Astrocyte (in vitro differentiated cells and primary cell): ENCODE results near the gene ZNF385D.

Experiments used
- CTCF ChIP-seq: IDR thresholded peaks from 2 replicates; pipeline ENCODE4 v1.5.1; 2011; ENCODE audit warnings: low read depth, mild to moderate bottlenecking, inconsistent platforms, low read length, moderate library complexity; ENCODE audit not compliant: insufficient read depth
- EZH2 ChIP-seq: IDR thresholded peaks from 2 replicates; pipeline ENCODE4 v1.6.1; 2012; ENCODE audit warnings: mild to moderate bottlenecking, low read length, inconsistent platforms; ENCODE audit not compliant: insufficient read depth

GRCh38 chr3:21752749-21753347 lies 1.8 kb upstream of the ZNF385D start:
- TF ChIP-seq CTCF (peak; percentile 61), EZH2 (no peak)
